Gastroesophageal sphincter (tissue), 4 donors: ENCODE data around the gene ARL4C. TPM values are rescaled to one million over a fixed set of nuclear protein-coding genes. Genes with fewer than 3 reads are reported as not detected.

Experiments
- ATAC-seq: fragments of 150-250 bp; one replicate; pipeline ENCODE4 v1.9.1; 2016; ENCODE audit warnings: mild to moderate bottlenecking, moderate library complexity
- H3K27ac ChIP-seq, 4 donors: fragments of 200-600 bp; sonication (generic) in 3 of 4; 1 replicate in 3 of 4; 2 replicates in 1 of 4; pipeline ENCODE4 v1.5.1; 2016 to 2019
- H3K27me3 ChIP-seq: fragments of 200-600 bp; sonication (generic); one replicate; pipeline ENCODE4 v1.5.1; 2019
- H3K36me3 ChIP-seq, 2 donors: fragments of 200-600 bp; sonication (generic); one replicate each; pipeline ENCODE4 v1.5.1; 2019; ENCODE audit warnings: control low read depth in 1 of 2
- H3K4me1 ChIP-seq, 3 donors: fragments of 200-600 bp; sonication (generic); 1 replicate in 2 of 3; 2 replicates in 1 of 3; pipeline ENCODE4 v1.5.1; 2016 to 2019; ENCODE audit warnings: control low read depth in 2 of 3
- H3K4me3 ChIP-seq, 2 donors: fragments of 200-600 bp; sonication (generic); one replicate each; pipeline ENCODE4 v1.5.1; 2019; ENCODE audit warnings: mild to moderate bottlenecking in 1 of 2, moderate library complexity in 1 of 2
- H3K9me3 ChIP-seq, 3 donors: fragments of 200-600 bp; sonication (generic); one replicate each; pipeline ENCODE4 v1.5.1; 2017 to 2019; ENCODE audit warnings: control low read depth in 2 of 3
- EP300 ChIP-seq: sonication (generic); formaldehyde crosslinking; IDR thresholded peaks from one replicate; pipeline ENCODE4 v1.6.1; 2017; ENCODE audit warnings: antibody characterized with exemption, mild to moderate bottlenecking
- POLR2A ChIP-seq, 2 donors: fragments of 450-650 bp; IDR thresholded peaks; one replicate each; pipeline ENCODE4 v1.6.1; 2017; ENCODE audit warnings: antibody characterized with exemption in 2 of 2, mild to moderate bottlenecking in 2 of 2, moderate library complexity in 1 of 2
- POLR2AphosphoS5 ChIP-seq: sonication (generic); formaldehyde crosslinking; IDR thresholded peaks from one replicate; pipeline ENCODE4 v1.6.1; 2017; ENCODE audit warnings: antibody characterized with exemption
- WGBS, 2 donors: methylation state at CpG; one replicate each; pipeline ENCODE4 v1.1.5; 2018; ENCODE audit warnings: low coverage in 1 of 2; 5-methylcytosine and 5-hydroxymethylcytosine counted together
- total RNA-seq, 4 donors: library from RNA; depleted of rRNA; stranded (reverse); fragments of >200 nt; gene quantifications; one replicate each; pipeline ENCODE4 v1.1.0, GENCODE V29; 2016
- TF ChIP-seq, protein P1 (sequence below), 4 experiments: fragments of 200-600 bp in 2 of 4; fragments of 450-650 bp in 2 of 4; sonication (generic) in 1 of 4; IDR thresholded peaks; one replicate each; pipeline ENCODE4 v1.5.1; 2017 to 2019; ENCODE audit warnings: antibody characterized with exemption in 4 of 4, mild to moderate bottlenecking in 2 of 4, moderate library complexity in 2 of 4

Gene ARL4C
- total RNA-seq, 4 donors from 2014 or later = 3.7 to 12.7 (median 7.2) TPM

DNA sequence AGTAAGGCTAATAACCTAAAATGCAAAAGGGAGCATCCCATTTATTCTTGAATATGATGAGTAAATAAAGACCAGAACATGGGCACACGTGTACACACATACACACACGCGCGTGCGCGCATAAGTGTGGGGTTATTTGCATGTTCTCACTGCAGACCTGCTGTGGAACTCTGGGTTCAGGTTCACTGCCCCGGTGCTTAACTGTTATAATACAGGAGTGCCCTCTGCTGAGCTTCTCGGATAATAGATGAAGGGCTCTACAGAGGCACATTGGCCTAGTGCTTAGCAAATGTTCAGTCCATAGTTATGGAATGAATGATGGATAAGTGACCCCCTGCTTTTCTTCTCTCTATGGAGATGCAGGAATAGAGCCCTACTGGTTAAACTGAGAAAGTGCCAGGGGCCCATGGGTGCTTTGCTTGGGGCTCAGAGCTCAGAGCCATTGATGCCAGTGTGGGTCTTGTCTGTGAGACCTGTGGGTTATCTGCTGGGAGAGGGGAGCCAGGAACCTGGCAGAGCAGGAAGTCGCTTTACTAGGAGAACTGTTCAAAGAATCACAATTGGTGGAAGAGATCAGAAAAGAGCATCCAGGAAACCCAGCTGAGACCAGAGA lies 3.6 kb upstream of the ARL4C start:
- no peaks in the 10 kb centered on the region for H3K9me3 ChIP-seq
- H3K36me3 ChIP-seq = no peaks in the 10 kb centered on the region
- no peaks in the 10 kb centered on the region for H3K27me3 ChIP-seq
- no peak overlapping the region for H3K4me3 ChIP-seq
- WGBS, 2 donors = 63 to 67% methylated on average over 7 to 9 of the region's 9 CpGs
- TF ChIP-seq POLR2A (IDR thresholded peaks at IDR 0.05) (no peak), POLR2AphosphoS5 (no peak), EP300 (no peak)
- TF ChIP-seq, protein P1, sequence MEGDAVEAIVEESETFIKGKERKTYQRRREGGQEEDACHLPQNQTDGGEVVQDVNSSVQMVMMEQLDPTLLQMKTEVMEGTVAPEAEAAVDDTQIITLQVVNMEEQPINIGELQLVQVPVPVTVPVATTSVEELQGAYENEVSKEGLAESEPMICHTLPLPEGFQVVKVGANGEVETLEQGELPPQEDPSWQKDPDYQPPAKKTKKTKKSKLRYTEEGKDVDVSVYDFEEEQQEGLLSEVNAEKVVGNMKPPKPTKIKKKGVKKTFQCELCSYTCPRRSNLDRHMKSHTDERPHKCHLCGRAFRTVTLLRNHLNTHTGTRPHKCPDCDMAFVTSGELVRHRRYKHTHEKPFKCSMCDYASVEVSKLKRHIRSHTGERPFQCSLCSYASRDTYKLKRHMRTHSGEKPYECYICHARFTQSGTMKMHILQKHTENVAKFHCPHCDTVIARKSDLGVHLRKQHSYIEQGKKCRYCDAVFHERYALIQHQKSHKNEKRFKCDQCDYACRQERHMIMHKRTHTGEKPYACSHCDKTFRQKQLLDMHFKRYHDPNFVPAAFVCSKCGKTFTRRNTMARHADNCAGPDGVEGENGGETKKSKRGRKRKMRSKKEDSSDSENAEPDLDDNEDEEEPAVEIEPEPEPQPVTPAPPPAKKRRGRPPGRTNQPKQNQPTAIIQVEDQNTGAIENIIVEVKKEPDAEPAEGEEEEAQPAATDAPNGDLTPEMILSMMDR (IDR thresholded peaks at IDR 0.05) = peak in 2 of 4 experiments; percentile 44 to 61
- no peak for ATAC-seq
- peaks cover 0 to 15% (median 7%) of the 10 kb centered on the region in 3 donors for H3K4me1 ChIP-seq
- H3K27ac ChIP-seq = no peak overlapping the region

DNA sequence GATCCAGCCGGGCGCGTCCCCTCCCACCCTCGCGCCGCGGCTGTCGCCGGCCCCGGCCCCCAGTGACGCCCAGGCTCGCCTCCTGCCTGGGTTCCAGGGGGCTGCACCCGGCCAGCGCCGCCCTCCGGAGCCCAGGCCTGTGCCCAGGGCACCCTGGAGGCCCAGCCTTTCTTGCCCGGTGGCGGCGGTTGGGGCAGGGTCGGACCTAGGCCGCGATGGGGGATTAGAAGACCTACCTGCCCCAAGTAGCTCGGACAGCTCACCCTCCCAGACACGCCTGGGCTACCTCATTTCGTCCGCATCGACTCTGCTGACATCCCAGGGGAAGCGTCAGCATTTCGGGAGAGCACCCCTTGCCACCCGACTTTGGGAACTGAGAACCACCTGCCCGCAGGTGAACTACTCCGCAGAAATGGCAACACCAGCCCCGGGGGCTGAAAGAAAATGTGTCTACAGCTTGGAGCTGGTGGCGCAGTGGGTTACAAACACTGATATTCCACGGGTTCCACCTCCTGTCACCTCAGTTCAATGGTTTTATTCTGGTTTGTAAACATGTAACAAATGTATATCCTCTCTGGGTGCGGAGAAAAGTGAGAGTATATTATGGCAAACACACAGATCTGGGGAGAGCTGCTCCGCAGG lies 834 bp upstream of the ARL4C start:
- H3K9me3 ChIP-seq = no peaks in the 10 kb centered on the region
- WGBS, 2 donors = 96 to 100% methylated on average over 5 of the region's 37 CpGs
- no peaks in the 10 kb centered on the region for H3K36me3 ChIP-seq
- H3K4me3 ChIP-seq = peak overlapping the region; percentile 45 to 75
- no peaks in the 10 kb centered on the region for H3K27me3 ChIP-seq
- TF ChIP-seq, protein P1 (IDR thresholded peaks at IDR 0.05) = no peak
- no peak for TF ChIP-seq POLR2A (IDR thresholded peaks at IDR 0.05)
- TF ChIP-seq POLR2AphosphoS5 = no peak
- TF ChIP-seq EP300 = no peak
- ATAC-seq = no peak
- peak overlapping the region in 3 of 4 donors; percentile 82 to 85 (median 84) for H3K27ac ChIP-seq
- H3K4me1 ChIP-seq = peaks cover 0 to 33% (median 10%) of the 10 kb centered on the region in 3 donors

DNA sequence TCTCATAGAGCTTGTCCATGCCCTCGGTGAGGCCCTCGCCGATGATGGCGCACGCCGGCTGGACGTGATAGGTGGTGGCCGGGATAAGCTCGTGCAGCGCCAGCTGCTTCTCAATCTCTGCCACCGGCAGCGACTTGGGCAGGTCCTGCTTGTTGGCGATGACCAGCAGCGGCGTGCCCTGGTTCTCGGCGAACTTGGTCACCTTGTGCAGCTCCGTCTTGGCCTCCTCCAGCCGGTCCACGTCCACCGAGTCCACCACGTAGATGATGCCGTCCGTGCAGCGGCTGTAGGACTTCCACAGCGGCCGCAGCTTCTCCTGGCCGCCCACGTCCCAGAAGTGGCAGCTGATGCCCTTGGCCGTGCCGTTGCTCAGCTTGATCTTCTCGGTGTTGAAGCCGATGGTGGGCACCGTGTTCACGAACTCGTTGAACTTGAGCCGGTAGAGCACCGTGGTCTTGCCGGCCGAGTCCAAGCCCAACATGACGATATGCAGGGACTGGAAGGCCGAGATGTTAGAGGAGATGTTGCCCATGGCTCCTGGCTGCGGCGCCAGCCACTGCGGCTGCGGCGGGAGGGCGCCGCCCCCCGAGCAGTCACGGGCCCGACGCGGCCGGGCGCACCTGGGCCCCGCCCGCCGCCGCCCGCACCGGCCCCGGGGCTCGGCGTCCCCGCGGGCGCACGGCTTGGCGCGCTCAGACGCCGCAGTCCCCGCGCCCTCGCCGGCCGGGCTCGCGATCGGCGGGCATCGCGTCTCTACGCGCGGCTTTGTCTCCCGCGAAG lies 636 bp downstream of the ARL4C start:
- Histone ChIP-seq H3K9me3 (no peaks in the 10 kb centered on the region), H3K4me3 (peak overlapping the region; percentile 51 to 75), H3K4me1 (peaks cover 0 to 33% (median 10%) of the 10 kb centered on the region in 3 donors), H3K36me3 (no peaks in the 10 kb centered on the region), H3K27me3 (no peaks in the 10 kb centered on the region), H3K27ac (peak overlapping the region in 3 of 4 donors; percentile 82 to 85 (median 84))
- ATAC-seq = peak; percentile 52
- no peak for TF ChIP-seq EP300
- peak in 1 of 2 donors; percentile 12 for TF ChIP-seq POLR2A (IDR thresholded peaks at IDR 0.05)
- no CpG with 5 or more reads among the region's 89 CpGs for WGBS, 2 donors

DNA sequence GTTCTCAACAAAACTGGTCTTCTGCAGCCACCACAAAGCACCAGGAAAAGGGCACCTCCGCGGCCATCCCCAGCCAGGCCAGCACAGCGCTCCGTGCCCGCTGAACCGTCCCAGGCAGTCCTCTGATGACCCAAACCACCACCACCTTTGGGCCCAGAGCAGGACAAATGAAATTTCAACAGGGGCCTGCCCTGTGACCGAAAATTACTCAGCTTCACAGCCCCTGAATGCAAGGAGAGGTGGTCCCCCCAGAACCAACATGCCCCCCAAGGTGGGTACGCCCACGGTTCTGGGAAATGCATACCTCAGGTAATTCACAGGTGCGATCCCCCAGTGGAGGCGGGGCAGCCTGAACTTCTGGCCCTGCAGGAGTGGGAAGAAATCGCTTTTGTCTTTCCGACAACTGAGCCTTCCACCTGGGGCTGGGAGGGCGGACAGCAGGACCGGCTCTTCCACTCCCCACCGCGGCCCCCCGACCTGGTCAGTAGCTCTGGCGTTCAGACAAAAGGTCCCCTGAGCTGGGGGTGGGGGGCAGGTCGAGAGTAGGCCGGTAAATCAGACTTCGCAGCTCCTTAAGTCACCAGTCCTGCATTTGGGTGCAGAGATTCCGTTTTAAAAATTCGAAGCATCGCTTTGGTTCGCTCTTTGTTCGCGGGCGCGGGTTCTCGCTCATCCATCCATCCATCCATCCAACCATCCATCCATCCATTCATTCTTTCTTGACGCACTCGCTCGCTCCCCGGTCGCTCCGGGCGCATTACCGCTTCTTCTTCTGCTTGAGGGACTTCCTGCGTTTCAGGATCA lies 1.4 kb downstream of the ARL4C start:
- peak overlapping the region in 3 of 4 donors; percentile 82 to 85 (median 84) for H3K27ac ChIP-seq
- no peak for ATAC-seq

More for the DNA sequence above, 1.4 kb downstream of the ARL4C start:
- Histone ChIP-seq H3K4me3 (peak overlapping the region; percentile 51 to 75), H3K4me1 (peaks cover 0 to 33% (median 10%) of the 10 kb centered on the region in 3 donors), H3K27me3 (no peaks in the 10 kb centered on the region), H3K36me3 (no peaks in the 10 kb centered on the region), H3K9me3 (no peaks in the 10 kb centered on the region)
- TF ChIP-seq EP300 (no peak), POLR2AphosphoS5 (no peak), POLR2A (IDR thresholded peaks at IDR 0.05) (no peak)
- TF ChIP-seq, protein P1 (IDR thresholded peaks at IDR 0.05) = no peak
- 5 to 10% methylated on average over 17 to 18 of the region's 40 CpGs for WGBS, 2 donors
